SKM-1 (cell line): Measurements from ENCODE around the gene TXNRD3.

Experiments
- DNase-seq: peaks from one replicate; lab custom pipeline; 2025; ENCODE audit not compliant: unreplicated experiment; lab: John Stamatoyannopoulos, UW

Gene TXNRD3

DNA sequence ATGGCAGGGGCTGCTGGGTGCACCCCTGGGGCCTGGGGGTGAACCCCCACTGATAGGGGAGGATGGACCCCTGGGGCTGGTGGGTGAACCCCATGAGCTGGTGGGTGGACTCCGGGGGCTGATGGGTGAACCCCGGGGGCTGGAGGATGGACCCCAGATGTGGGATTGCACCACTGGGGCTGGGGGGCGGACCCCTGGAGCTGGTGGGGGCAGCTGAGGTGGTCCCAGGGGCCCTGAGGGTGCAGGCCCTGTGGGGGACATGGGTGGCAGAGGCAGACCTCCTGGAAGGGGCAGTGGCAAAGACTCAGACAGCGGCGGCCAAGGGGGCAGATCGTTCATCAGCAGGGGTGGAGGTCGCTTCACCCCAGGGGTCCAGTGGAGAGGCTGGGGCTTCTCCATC is 17.4 kb upstream of the TXNRD3 start:
- DNase-seq: no peak

DNA sequence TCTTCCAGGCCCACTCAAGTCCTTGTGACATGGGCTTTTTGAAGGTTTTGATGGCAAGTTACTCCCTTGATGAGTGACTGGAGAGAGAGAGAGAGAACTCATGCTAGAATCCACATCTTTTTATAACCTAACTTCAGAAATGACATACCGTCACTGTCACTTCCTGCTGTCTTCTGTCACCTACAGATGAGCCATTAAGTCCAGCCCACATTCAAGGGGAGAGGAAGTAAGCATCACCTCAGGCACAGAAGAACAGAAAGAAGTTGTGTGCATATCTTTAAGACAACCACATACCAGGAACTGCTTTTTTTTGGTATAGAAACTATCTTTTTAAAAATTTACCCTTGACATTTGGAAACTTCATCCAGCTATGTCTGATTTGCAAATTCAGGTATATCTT is 16.6 kb upstream of the TXNRD3 start:
- DNase-seq: no peak

GRCh38 chr3:126668450-126669401 is 13.8 kb upstream of the TXNRD3 start:
- no peak for DNase-seq

GRCh38 chr3:126667631-126668449 is 12.9 kb upstream of the TXNRD3 start:
- no peak for DNase-seq

GRCh38 chr3:126666658-126667528 is 12.0 kb upstream of the TXNRD3 start:
- DNase-seq: no peak

GRCh38 chr3:126665959-126666657 is 11.2 kb upstream of the TXNRD3 start:
- no peak for DNase-seq

- DNase-seq: no peak
Measured at GRCh38 chr3:126665221-126665936, 10.5 kb upstream of the TXNRD3 start.

- no peak for DNase-seq
Measured at GRCh38 chr3:126664591-126665214, 9.8 kb upstream of the TXNRD3 start.

GRCh38 chr3:126663750-126664149 is 8.8 kb upstream of the TXNRD3 start:
- DNase-seq: no peak

DNA sequence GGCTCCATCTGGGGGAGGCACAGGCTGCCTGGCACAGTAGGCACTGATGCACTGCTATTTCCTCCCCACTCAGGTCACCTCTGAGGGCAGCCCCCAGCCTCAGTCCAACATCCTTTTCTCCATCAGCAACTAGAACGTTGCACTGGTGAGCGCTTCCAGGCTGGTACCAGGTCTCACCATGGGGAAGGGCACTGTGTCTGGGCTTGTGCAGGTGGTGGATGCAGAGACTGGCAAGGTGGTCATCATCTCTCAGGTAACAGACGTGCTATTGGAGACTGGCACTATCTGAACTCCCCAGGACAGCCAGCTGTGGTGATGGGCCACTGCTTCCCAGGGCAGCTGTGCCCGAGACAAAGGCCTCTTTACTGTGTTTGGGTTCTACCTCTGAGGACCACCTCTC is 8.3 kb upstream of the TXNRD3 start:
- DNase-seq: no peak

GRCh38 chr3:126661532-126662364 is 6.8 kb upstream of the TXNRD3 start:
- DNase-seq: no peak

DNA sequence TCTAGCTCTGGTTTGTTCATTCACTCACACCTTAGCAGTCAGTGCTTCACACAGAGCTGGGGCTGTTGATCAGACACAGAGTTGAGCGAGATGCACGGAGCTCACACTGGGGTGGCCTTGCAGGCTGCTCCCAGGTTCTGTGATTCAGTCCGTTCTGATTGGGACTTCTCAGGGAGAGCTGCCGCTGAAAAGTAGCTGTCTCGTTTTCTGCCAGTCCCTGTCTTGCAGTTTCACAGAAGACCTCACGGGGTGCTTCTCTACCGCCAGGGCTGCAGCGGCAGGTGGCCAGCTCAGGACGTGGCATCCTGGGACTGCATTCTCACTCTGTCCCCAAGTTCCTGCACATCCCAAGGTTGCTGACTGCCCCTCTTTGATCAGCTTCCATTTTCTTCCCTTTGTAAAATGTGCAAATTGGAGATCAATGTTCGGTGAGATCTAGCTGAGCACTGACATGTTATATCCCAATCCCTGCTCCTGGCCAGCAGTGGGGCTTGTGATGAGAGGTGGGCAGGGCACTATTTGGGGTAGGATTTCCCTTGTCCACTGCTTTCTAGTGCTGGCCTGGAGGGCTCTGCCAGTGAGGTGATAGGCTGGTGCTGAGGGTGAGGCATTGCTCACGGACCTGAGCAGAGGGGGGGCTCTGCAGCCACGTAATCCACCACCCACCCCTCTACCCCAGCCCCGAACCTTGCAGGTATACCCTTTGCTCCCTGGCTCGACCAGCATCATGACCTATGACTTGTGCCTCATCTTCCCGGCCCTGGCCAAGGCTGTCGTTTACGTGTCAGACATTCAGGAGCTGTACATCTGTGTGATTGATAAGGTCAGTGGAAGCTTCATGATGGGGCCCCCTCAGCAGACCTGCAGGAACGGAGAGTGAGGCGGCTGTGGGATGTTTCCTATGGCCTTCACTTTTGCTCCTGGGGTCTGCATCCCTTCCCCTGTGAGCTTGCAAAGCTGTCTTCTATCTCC is 5.3 kb upstream of the TXNRD3 start:
- no peak for DNase-seq

- DNase-seq: no peak
Measured at GRCh38 chr3:126658584-126658983, 3.7 kb upstream of the TXNRD3 start.

DNA sequence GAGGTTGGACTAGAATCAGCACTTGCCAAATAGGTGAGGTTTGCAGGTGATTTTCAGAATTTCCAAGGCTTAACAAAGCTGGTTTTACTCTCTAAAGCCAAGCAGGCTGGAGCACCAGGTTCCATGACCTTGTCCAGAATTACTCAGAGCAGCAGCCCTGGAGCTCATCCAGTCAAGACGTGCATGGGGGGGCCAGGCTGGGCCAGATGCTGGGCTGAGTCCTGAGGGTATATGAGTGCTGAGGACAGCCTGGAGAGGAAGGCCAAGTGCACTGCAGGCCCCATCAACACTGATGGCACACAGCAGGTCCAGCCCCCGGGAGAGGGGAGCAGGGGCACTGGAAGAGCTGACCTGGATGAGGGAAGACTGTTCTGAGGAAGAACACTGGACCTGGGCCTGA is 3.0 kb upstream of the TXNRD3 start:
- no peak for DNase-seq

DNA sequence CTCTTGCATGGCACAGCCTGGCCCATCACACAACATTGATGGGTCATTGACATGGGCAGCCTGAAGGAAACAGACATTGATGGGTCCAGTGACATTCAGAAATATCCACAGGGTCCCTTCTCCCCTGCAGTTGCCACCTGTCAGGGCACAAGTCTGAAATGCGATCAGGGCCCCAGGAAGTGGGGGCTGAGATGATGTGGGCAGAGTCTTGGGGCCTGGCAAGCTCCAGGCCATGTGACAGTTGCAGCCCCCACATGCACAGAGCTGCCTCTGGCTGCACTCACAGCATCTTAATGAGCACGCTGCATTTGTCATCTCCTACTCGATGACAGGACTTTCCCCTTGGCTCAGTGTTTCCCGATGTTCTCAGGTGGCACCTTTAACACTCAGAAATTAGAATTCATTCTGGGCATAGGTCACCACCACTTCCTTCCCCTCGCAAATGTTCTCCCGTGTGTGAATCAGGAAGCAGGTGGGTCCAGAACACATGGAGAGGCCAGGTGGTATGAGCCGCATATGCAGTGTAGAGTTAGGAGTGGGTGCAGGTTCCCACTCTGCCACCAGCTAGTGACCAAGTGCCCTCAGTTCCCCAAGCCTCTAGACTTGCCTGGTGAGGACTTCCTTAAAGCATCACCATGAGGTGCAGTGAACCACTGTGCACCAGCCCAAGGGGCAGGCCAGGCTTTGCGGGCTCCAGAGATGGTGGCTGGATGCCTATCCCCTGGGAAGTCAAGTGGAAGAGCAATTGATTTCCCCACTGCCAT is 1.6 kb upstream of the TXNRD3 start:
- DNase-seq: no peak

DNA sequence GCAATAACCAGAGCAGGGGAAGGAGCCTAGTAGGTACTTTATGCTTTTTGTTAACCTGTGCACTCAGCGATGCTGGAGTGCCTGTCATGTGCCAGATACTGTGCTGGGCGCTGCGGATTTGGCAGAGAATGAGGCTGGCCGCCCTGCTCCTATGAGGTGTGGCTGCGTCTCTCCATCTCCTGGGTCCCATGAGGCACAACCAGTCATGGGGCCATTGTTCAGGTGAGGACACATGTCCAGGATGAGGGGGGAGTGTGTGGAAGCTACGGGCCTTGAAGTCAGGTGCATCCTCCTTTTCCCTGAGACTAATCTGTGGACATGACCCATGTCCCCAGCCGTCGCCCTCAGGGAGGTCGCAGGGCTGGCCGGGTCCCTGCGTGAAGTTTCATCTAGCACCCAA is 963 bp upstream of the TXNRD3 start:
- DNase-seq: no peak
